Erythroblast (primary cell): ENCODE measurements around the gene TBCCD1.
"Not testable (repeated sequence)": the region's sequence is repeated elsewhere in the genome, so short reads cannot be mapped to it uniquely, and the experiment has no call there.

Experiments
- GATA1 ChIP-seq: IDR thresholded peaks from 2 replicates; pipeline ENCODE4 v1.6.1; 2011; ENCODE audit warnings: low read depth, mild to moderate bottlenecking, control low read depth, low read length, moderate library complexity
- POLR2A ChIP-seq: IDR thresholded peaks from 2 replicates; pipeline ENCODE4 v1.6.1; 2011; ENCODE audit warnings: mild to moderate bottlenecking, low read length

DNA sequence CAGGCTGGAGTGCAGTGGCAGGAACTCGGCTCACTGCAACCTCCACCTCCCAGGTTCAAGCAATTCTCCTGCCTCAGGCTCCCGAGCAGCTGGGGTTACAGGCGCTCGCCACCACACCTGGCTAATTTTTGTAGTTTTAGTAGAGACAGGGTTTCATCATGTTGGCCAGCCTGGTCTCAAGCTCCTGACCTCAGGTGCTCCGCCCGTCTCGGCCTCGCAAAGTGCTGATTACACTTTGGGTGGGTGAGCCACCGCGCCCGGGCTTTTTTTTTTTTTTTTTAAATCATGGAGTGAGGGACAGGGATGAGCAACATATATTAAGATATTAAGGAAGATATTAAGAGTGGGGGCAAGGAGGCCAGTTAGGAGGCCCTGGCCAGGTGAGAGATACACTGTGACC lies 2.2 kb upstream of the TBCCD1 start:
- TF ChIP-seq POLR2A, GATA1: not testable (repeated sequence)
